ENCODE data around the gene ITGB3.

DNA sequence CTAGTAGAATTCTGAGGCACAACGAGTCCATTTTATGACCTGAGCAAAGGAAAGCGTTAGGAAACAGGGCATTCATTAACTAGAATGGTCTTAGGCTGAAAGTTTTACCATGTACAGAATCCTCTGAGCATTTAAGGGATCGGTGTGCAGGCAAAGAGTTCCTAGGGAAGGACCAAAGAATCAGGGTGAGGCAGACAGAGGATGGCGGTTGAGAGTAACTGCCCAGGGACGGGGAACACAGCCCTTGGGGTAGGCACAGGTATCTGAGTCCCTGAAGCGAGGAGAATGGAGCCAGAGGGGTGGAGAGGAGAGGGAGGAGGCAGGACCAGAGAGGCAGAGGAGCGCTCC is 14.0 kb upstream of the ITGB3 start:
- TF ChIP-seq POLR2A (IDR thresholded peaks at IDR 0.05) = no peak
- TF ChIP-seq, protein P1, sequence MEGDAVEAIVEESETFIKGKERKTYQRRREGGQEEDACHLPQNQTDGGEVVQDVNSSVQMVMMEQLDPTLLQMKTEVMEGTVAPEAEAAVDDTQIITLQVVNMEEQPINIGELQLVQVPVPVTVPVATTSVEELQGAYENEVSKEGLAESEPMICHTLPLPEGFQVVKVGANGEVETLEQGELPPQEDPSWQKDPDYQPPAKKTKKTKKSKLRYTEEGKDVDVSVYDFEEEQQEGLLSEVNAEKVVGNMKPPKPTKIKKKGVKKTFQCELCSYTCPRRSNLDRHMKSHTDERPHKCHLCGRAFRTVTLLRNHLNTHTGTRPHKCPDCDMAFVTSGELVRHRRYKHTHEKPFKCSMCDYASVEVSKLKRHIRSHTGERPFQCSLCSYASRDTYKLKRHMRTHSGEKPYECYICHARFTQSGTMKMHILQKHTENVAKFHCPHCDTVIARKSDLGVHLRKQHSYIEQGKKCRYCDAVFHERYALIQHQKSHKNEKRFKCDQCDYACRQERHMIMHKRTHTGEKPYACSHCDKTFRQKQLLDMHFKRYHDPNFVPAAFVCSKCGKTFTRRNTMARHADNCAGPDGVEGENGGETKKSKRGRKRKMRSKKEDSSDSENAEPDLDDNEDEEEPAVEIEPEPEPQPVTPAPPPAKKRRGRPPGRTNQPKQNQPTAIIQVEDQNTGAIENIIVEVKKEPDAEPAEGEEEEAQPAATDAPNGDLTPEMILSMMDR (IDR thresholded peaks at IDR 0.05) = no peak
